Glutamatergic neuron (in vitro differentiated cells): ENCODE measurements around the gene CDC23. TPM values are rescaled to one million over a fixed set of nuclear protein-coding genes. Genes with fewer than 3 reads are reported as not detected.
"Not testable (repeated sequence)": the region's sequence is repeated elsewhere in the genome, so short reads cannot be mapped to it uniquely, and the experiment has no call there.

Source experiments
- DNase-seq: peaks from one replicate; pipeline ENCODE4 v3.0.0; 2022
- H3K27ac Mint-ChIP-seq: one replicate; pipeline ENCODE4 v1.8.0; 2020; ENCODE audit warnings: mild to moderate bottlenecking, mixed read lengths, inconsistent platforms; ENCODE audit not compliant: unreplicated experiment
- H3K27me3 Mint-ChIP-seq: one replicate; pipeline ENCODE4 v1.8.0; 2020; ENCODE audit warnings: mild to moderate bottlenecking, moderate library complexity, mixed read lengths, inconsistent platforms; ENCODE audit not compliant: unreplicated experiment
- H3K36me3 Mint-ChIP-seq: one replicate; pipeline ENCODE4 v1.8.0; 2020; ENCODE audit warnings: mild to moderate bottlenecking, mixed read lengths, inconsistent platforms; ENCODE audit not compliant: unreplicated experiment
- H3K4me1 Mint-ChIP-seq: one replicate; pipeline ENCODE4 v1.8.0; 2020; ENCODE audit warnings: mild to moderate bottlenecking, low read depth, mixed read lengths, inconsistent platforms; ENCODE audit not compliant: unreplicated experiment
- H3K4me3 Mint-ChIP-seq: one replicate; pipeline ENCODE4 v1.8.0; 2020; ENCODE audit warnings: mild to moderate bottlenecking, mixed read lengths, inconsistent platforms; ENCODE audit not compliant: unreplicated experiment
- H3K9me3 Mint-ChIP-seq: one replicate; pipeline ENCODE4 v1.8.0; 2020; ENCODE audit warnings: mild to moderate bottlenecking, moderate library complexity, mixed read lengths, inconsistent platforms; ENCODE audit not compliant: unreplicated experiment
- total RNA-seq: library from RNA; stranded (reverse); fragmentation: NEBNext Ultra II Directional; extraction: Animal tissue kit (Norgen Biotek cat#: 25700); gene quantifications from one replicate; pipeline ENCODE4 v1.2.1, GENCODE V29; 2021; ENCODE audit not compliant: unreplicated experiment
- TF ChIP-seq, protein P1 (sequence below): fragments of 200-600 bp; sonication (generic); IDR thresholded peaks from one replicate; pipeline ENCODE4 v1.5.0; 2021; ENCODE audit not compliant: partially characterized antibody, unreplicated experiment

The CDC23 gene
- total RNA-seq, 1 donor from 2014 or later, result 28.9 TPM

DNA sequence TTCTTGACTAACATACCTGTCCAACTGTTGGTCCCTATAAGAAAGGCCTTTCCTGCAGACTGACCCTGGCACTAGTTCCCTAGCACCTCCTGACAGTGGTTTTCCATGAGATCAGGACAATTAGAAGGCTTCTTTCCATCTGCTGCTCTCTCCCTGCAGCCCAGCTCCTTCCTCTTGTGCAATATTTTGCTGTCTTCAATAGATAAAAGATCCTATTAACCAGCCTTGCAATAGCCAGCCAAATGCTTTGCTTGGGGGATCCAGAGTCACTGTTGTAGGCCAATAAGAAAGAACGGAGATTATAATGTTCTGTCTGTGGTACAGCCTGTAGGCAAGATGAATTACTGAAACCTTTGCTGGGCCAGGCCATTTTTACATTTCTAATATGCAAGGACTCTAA is 55.5 kb downstream of the CDC23 start:
- Mint-ChIP-seq H3K9me3 (no peaks in the 10 kb centered on the region), H3K4me1 (no peaks in the 10 kb centered on the region), H3K27ac (no peak overlapping the region), H3K36me3 (no peaks in the 10 kb centered on the region), H3K4me3 (no peak overlapping the region), H3K27me3 (no peaks in the 10 kb centered on the region)
- DNase-seq, result no peak
- TF ChIP-seq, protein P1, sequence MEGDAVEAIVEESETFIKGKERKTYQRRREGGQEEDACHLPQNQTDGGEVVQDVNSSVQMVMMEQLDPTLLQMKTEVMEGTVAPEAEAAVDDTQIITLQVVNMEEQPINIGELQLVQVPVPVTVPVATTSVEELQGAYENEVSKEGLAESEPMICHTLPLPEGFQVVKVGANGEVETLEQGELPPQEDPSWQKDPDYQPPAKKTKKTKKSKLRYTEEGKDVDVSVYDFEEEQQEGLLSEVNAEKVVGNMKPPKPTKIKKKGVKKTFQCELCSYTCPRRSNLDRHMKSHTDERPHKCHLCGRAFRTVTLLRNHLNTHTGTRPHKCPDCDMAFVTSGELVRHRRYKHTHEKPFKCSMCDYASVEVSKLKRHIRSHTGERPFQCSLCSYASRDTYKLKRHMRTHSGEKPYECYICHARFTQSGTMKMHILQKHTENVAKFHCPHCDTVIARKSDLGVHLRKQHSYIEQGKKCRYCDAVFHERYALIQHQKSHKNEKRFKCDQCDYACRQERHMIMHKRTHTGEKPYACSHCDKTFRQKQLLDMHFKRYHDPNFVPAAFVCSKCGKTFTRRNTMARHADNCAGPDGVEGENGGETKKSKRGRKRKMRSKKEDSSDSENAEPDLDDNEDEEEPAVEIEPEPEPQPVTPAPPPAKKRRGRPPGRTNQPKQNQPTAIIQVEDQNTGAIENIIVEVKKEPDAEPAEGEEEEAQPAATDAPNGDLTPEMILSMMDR, result no peak

DNA sequence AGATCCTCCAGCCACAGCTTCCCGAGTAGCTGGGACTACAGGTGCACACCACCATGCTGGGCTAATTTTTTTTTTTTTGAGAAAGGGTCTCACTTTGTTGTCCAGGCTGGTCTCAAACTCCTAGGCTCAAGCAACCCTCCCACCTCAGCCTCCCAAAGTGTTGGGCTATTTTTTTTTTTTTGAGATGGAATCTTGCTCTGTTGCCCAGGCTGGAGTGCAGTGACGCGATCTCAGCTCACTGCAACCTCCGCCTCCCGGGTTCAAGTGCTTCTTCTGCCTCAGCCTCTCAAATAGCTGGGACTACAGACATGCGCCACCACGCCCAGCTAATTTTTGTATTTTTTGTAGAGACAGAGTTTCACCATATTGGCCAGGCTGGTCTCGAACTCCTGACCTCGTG is 57.1 kb downstream of the CDC23 start:
- H3K9me3 Mint-ChIP-seq, H3K27ac Mint-ChIP-seq, H3K27me3 Mint-ChIP-seq, H3K36me3 Mint-ChIP-seq, H3K4me3 Mint-ChIP-seq, DNase-seq, H3K4me1 Mint-ChIP-seq: not testable (repeated sequence)

DNA sequence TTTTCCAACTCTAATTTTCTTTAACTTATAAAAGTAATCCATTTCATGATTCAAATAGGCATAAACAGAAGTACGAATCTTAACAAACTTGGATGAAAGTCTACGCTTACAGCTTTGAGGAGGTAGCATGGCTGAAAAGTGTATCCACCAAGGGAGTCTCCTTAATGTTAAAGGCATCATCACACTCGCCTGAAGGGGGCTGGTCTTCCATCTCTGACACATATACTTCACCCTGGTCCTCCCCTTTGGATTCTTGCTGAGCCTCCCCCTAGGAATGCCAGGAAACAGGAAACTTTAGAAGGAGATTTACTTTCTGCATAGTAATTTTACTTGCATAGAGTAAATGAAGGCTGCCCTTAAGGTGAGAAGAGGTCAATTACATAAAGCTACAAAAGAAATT is 63.6 kb downstream of the CDC23 start:
- no peak for DNase-seq
- no peaks in the 10 kb centered on the region for H3K9me3 Mint-ChIP-seq
- no peak overlapping the region for H3K27ac Mint-ChIP-seq
- H3K27me3 Mint-ChIP-seq, result no peaks in the 10 kb centered on the region
- TF ChIP-seq, protein P1, result no peak
- H3K36me3 Mint-ChIP-seq, result no peaks in the 10 kb centered on the region
- H3K4me3 Mint-ChIP-seq, result no peak overlapping the region
- no peaks in the 10 kb centered on the region for H3K4me1 Mint-ChIP-seq

DNA sequence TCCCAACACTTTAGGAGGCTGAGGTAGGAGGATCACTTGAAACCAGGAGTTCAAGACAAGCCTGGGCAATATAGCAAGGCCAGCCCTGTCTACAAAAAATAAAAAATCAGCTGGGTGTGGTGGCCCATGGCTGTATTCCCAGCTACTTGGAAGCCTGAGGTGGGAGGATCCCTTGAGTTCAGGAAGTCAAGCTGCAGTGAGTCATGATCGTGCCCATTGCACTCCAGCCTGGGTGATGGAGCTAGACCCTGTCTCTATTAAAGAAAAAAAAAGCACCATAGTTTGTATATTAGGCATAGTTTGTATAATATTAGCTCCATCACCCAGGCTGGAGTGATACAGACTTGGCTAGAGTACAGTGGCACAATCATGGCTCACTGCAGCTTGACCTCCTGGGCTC is 64.3 kb downstream of the CDC23 start:
- TF ChIP-seq, protein P1, result no peak
- Mint-ChIP-seq H3K4me1 (no peaks in the 10 kb centered on the region), H3K36me3 (no peaks in the 10 kb centered on the region), H3K4me3 (no peak overlapping the region), H3K27ac (no peak overlapping the region), H3K9me3 (no peaks in the 10 kb centered on the region), H3K27me3 (no peaks in the 10 kb centered on the region)
- DNase-seq, result no peak

DNA sequence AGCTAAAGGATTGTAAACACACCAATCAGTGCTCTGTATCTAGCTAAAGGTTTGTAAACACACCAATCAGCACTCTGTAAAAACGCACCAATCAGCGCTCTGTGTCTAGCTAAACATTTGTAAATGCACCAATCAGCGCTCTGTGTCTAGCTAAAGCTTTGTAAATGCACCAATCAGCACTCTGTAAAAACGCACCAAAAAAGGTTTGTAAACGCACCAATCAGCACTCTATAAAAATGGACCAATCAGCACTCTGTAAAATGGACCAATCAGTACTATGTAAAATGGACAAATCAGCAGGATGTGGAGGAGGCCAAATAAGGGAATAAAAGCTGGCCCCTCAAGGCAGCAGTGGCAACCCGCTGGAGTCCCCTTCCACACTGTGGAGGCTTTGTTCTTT is 69.5 kb downstream of the CDC23 start:
- not testable (repeated sequence) for H3K36me3 Mint-ChIP-seq, H3K27me3 Mint-ChIP-seq, H3K4me3 Mint-ChIP-seq, DNase-seq, H3K4me1 Mint-ChIP-seq, H3K9me3 Mint-ChIP-seq, H3K27ac Mint-ChIP-seq

DNA sequence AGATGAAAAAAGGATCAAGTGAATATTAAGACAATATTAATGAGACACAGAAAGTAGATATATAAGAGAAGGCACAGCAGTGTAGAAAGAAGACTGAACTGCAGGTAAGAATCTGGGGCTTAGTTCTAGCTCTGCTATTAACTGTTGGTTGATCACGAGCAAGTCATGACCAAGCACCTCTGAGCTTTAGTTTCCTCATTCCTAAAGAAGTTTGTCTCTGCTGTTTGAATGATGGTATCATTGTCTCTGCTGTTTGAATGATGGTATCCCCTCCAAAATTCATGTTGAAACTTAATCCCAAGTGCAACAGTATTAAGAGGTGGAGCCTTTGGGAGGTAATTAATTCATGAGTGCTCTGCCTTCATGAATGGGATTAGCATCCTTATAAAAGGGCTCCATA is 71.4 kb downstream of the CDC23 start:
- H3K36me3 Mint-ChIP-seq, result no peaks in the 10 kb centered on the region
- H3K27ac Mint-ChIP-seq, result no peak overlapping the region
- no peak for DNase-seq
- H3K9me3 Mint-ChIP-seq, result peaks cover 1% of the 10 kb centered on the region
- H3K4me1 Mint-ChIP-seq, result no peaks in the 10 kb centered on the region
- no peaks in the 10 kb centered on the region for H3K27me3 Mint-ChIP-seq
- no peak overlapping the region for H3K4me3 Mint-ChIP-seq
- TF ChIP-seq, protein P1, result no peak
